Keratinocyte (primary cell): ENCODE measurements around the gene OGFOD3. TPM values are rescaled to one million over a fixed set of nuclear protein-coding genes. Genes with fewer than 3 reads are reported as not detected.

ENCODE experiments used
- DNase-seq: peaks from one replicate; pipeline ENCODE4 v3.0.0-alpha.2; 2011; ENCODE audit warnings: low read depth, missing footprints, low spot score
- FAIRE-seq: peaks from 2 replicates; lab custom pipeline; 2011; peaks lifted over from hg19 to GRCh38; lab: Jason Lieb, UNC
- H2AFZ ChIP-seq: 2 replicates; pipeline ENCODE4 v1.6.0; 2012; ENCODE audit warnings: low read length, control low read depth, inconsistent platforms; ENCODE audit not compliant: control insufficient read depth
- H3K27ac ChIP-seq: 2 replicates; pipeline ENCODE4 v1.5.1; 2011; ENCODE audit warnings: low read length; ENCODE audit not compliant: control insufficient read depth, insufficient read depth
- H3K27me3 ChIP-seq: 3 replicates; pipeline ENCODE4 v1.6.0; 2011; ENCODE audit warnings: low read length; ENCODE audit not compliant: control insufficient read depth, insufficient read depth; ENCODE audit errors: extremely low read depth
- H3K36me3 ChIP-seq, 2 experiments: 2 replicates in 1 of 2; 3 replicates in 1 of 2; pipeline ENCODE4 v1.5.1; 2011; ENCODE audit warnings: low read length in 2 of 2, mild to moderate bottlenecking in 1 of 2; ENCODE audit not compliant: control insufficient read depth in 2 of 2, insufficient read depth in 2 of 2; ENCODE audit errors: extremely low read depth in 1 of 2
- H3K4me1 ChIP-seq: 3 replicates; pipeline ENCODE4 v1.5.1; 2011; ENCODE audit warnings: low read length; ENCODE audit not compliant: control insufficient read depth, insufficient read depth; ENCODE audit errors: extremely low read depth
- H3K4me2 ChIP-seq: 3 replicates; pipeline ENCODE4 v1.6.0; 2011; ENCODE audit warnings: low read depth, low read length; ENCODE audit not compliant: control insufficient read depth, insufficient read depth; ENCODE audit errors: extremely low read depth
- H3K4me3 ChIP-seq, 3 experiments: fragments of 200-600 bp in 1 of 3; sonication (generic) in 1 of 3; 2 replicates in 2 of 3; 3 replicates in 1 of 3; pipeline ENCODE4 v1.5.1; 2011 to 2016; ENCODE audit warnings: low read length in 3 of 3, mild to moderate bottlenecking in 3 of 3, control low read depth in 2 of 3, inconsistent platforms in 1 of 3, low read depth in 1 of 3, mixed read lengths in 1 of 3, mixed run types in 1 of 3, moderate library complexity in 1 of 3; ENCODE audit not compliant: control insufficient read depth in 2 of 3, insufficient read depth in 2 of 3; ENCODE audit errors: extremely low read depth in 1 of 3
- H3K79me2 ChIP-seq: 2 replicates; pipeline ENCODE4 v1.6.0; 2012; ENCODE audit warnings: low read length; ENCODE audit not compliant: control insufficient read depth, insufficient read depth
- H3K9ac ChIP-seq: 3 replicates; pipeline ENCODE4 v1.6.0; 2011; ENCODE audit warnings: low read length; ENCODE audit not compliant: control insufficient read depth, insufficient read depth; ENCODE audit errors: extremely low read depth
- H3K9me1 ChIP-seq: 3 replicates; pipeline ENCODE4 v1.6.0; 2011; ENCODE audit warnings: low read length; ENCODE audit not compliant: control insufficient read depth, insufficient read depth; ENCODE audit errors: extremely low read depth
- H3K9me3 ChIP-seq: 2 replicates; pipeline ENCODE4 v1.5.1; 2012; ENCODE audit warnings: low read depth, low read length; ENCODE audit not compliant: control insufficient read depth
- H4K20me1 ChIP-seq: 3 replicates; pipeline ENCODE4 v1.6.0; 2011; ENCODE audit warnings: low read length; ENCODE audit not compliant: control insufficient read depth, insufficient read depth; ENCODE audit errors: extremely low read depth
- CTCF ChIP-seq, 3 experiments: IDR thresholded peaks in 1 of 3; conservative IDR thresholded peaks in 1 of 3; optimal IDR thresholded peaks in 1 of 3; 2 replicates in 2 of 3; 3 replicates in 1 of 3; pipeline versions ENCODE3 to v1.5.1; 2011; ENCODE audit warnings: low read length in 3 of 3, mild to moderate bottlenecking in 3 of 3, moderate library complexity in 2 of 3, control low read depth in 1 of 3, inconsistent platforms in 1 of 3; ENCODE audit not compliant: insufficient read depth in 2 of 3; ENCODE audit errors: extremely low read depth in 1 of 3
- EZH2 ChIP-seq: IDR thresholded peaks from one replicate; pipeline ENCODE4 v1.6.1; 2012; ENCODE audit warnings: inconsistent platforms, mild to moderate bottlenecking, low read length, moderate library complexity
- dilution Hi-C: fragments of 300-500 bp; cut with MboI; formaldehyde crosslinking; loops from one replicate; pipeline ENCODE4 v1.7.0; 2020; ENCODE audit warnings: low sequenced_read_pairs; ENCODE audit not compliant: extremely low pct_ligation_motif_present
- polyA plus RNA-seq, 5 experiments: library from polyadenylated mRNA; depleted of rRNA in 3 of 5; stranded (reverse) in 3 of 5; stranded (forward) in 1 of 5; unstranded in 1 of 5; fragments of >200 nt; gene quantifications; 1 replicate in 1 of 5; 2 replicates in 3 of 5; 3 replicates in 1 of 5; pipeline versions ENCODE4 v1.2.1 to v1.2.3, GENCODE V29; 2011 to 2012; ENCODE audit warnings: missing spikeins in 2 of 5, low read depth in 1 of 5, low replicate concordance in 1 of 5

Gene OGFOD3
- polyA plus RNA-seq, 1 donor (not counting 4 experiments of a cell fraction or from before 2014, with no cell fraction given) = 10.8 TPM

GRCh38 chr17:82372249-82373071 is 45.9 kb downstream of the OGFOD3 start:
- TF ChIP-seq EZH2 = no peak
- Histone ChIP-seq H3K4me3 (no peak overlapping the region), H3K9me3 (no peaks in the 10 kb centered on the region), H3K4me2 (no peak overlapping the region), H3K9ac (no peak overlapping the region), H3K9me1 (no peaks in the 10 kb centered on the region), H2AFZ (no peak overlapping the region), H3K4me1 (peaks cover 3% of the 10 kb centered on the region), H3K36me3 (no peaks in the 10 kb centered on the region), H4K20me1 (no peaks in the 10 kb centered on the region), H3K79me2 (no peaks in the 10 kb centered on the region), H3K27ac (no peak overlapping the region), H3K27me3 (peaks cover 68% of the 10 kb centered on the region)
- DNase-seq (no peak), FAIRE-seq (no peak)
- dilution Hi-C loops = no loop called here

- Histone ChIP-seq H3K36me3 (no peaks in the 10 kb centered on the region), H3K27me3 (peaks cover 67% of the 10 kb centered on the region), H2AFZ (no peak within 1 kb of the TSS), H3K9me3 (no peaks in the 10 kb centered on the region), H3K27ac (no peak within 1 kb of the TSS), H3K9me1 (no peaks in the 10 kb centered on the region), H3K4me1 (peaks cover 3% of the 10 kb centered on the region), H3K9ac (no peak within 1 kb of the TSS), H3K4me2 (peak within 1 kb of the TSS; percentile 70), H3K79me2 (no peaks in the 10 kb centered on the region), H4K20me1 (no peaks in the 10 kb centered on the region), H3K4me3 (peak within 1 kb of the TSS in 2 of 3 experiments; percentile 25 to 54)
- FAIRE-seq = no peak
- dilution Hi-C loops = no loop called here
- TF ChIP-seq EZH2 (peak; percentile 71), CTCF (optimal IDR thresholded peaks at IDR 0.05 in 1 of 3, IDR thresholded peaks at IDR 0.05 in 1 of 3, conservative IDR thresholded peaks at IDR 0.05 in 1 of 3; ENCODE audit: extremely low read depth in 1 of 3, insufficient read depth in 2 of 3, low read length in 3 of 3) (no peak)
- DNase-seq = no peak
Observed at GRCh38 chr17:82371333-82372248, 46.8 kb downstream of the OGFOD3 start, which contains the start of gene UTS2R. Gene UTS2R, plus strand, starts transcription at chr17:82371765. Its CDS starts 2,560 bp downstream, at chr17:82374325.
